HCT116 (cell line): Measurements from ENCODE around the gene GOLPH3L.

Source experiments
- ATF3 ChIP-seq: IDR thresholded peaks from 2 replicates; pipeline ENCODE4 v1.6.1; 2012
- CTCF ChIP-seq, 3 experiments: fragments of 200-600 bp in 1 of 3; sonication (generic) in 1 of 3; IDR thresholded peaks in 2 of 3; conservative IDR thresholded peaks in 1 of 3; 2 replicates each; pipeline ENCODE4 v1.5.1; 2012 to 2017; ENCODE audit warnings: low read depth in 2 of 3, low read length in 2 of 3, antibody characterized with exemption in 1 of 3, borderline replicate concordance in 1 of 3, control low read depth in 1 of 3, mild to moderate bottlenecking in 1 of 3, mixed read lengths in 1 of 3, mixed run types in 1 of 3, moderate library complexity in 1 of 3; ENCODE audit not compliant: insufficient read depth in 1 of 3
- EZH2 ChIP-seq: fragments of 200-600 bp; sonication (generic); IDR thresholded peaks from 2 replicates; pipeline ENCODE4 v1.6.1; 2017; ENCODE audit warnings: antibody characterized with exemption, mixed run types
- EZH2phosphoT487 ChIP-seq: fragments of 200-600 bp; IDR thresholded peaks from 2 replicates; pipeline ENCODE4 v1.6.1; 2018; ENCODE audit warnings: antibody characterized with exemption, borderline replicate concordance
- FOSL1 ChIP-seq: IDR thresholded peaks from 2 replicates; pipeline ENCODE4 v1.6.1; 2012; ENCODE audit warnings: low read depth
- MAX ChIP-seq: IDR thresholded peaks from 2 replicates; pipeline ENCODE4 v1.6.1; 2012
- POLR2A ChIP-seq: IDR thresholded peaks from 2 replicates; pipeline ENCODE4 v1.7.0; 2011; ENCODE audit warnings: borderline replicate concordance; ENCODE audit not compliant: insufficient read depth, insufficient read length; ENCODE audit errors: extremely low read depth
- POLR2AphosphoS5 ChIP-seq: IDR thresholded peaks from 2 replicates; pipeline ENCODE4 v1.6.1; 2011; ENCODE audit warnings: mild to moderate bottlenecking, low read depth, low read length, moderate library complexity
- RAD21 ChIP-seq: IDR thresholded peaks from 2 replicates; pipeline ENCODE4 v1.6.1; 2012; ENCODE audit warnings: low read depth, mild to moderate bottlenecking
- REST ChIP-seq: IDR thresholded peaks from 2 replicates; pipeline ENCODE4 v1.6.1; 2012; ENCODE audit warnings: low read depth
- SP1 ChIP-seq: IDR thresholded peaks from 2 replicates; pipeline ENCODE4 v1.6.1; 2012; ENCODE audit warnings: low read depth
- YY1 ChIP-seq: IDR thresholded peaks from 2 replicates; pipeline ENCODE4 v1.6.1; 2011; ENCODE audit warnings: low read length, low read depth, moderate library complexity, mild to moderate bottlenecking; ENCODE audit not compliant: insufficient replicate concordance; ENCODE audit errors: extremely low read depth
- ZFX ChIP-seq: fragments of 450-650 bp; IDR thresholded peaks from 2 replicates; pipeline ENCODE4 v1.6.1; 2017
- ZNF274 ChIP-seq: fragments of 200-500 bp; sonication (Bioruptor generic); IDR thresholded peaks from 2 replicates; pipeline ENCODE4 v1.6.1; 2014; ENCODE audit warnings: mild to moderate bottlenecking, low read depth, low read length, inconsistent platforms

- TF ChIP-seq CTCF (IDR thresholded peaks at IDR 0.05 in 2 of 3, conservative IDR thresholded peaks at IDR 0.05 in 1 of 3; ENCODE audit: borderline replicate concordance in 1 of 3, insufficient read depth in 1 of 3, low read depth in 2 of 3, low read length in 2 of 3) (no peak), REST (no peak), ZNF274 (no peak), POLR2AphosphoS5 (no peak), RAD21 (no peak), EZH2 (no peak), ATF3 (no peak), EZH2phosphoT487 (no peak), POLR2A (no peak), SP1 (no peak), YY1 (no peak), ZFX (no peak), MAX (no peak), FOSL1 (no peak)
Measured at GRCh38 chr1:150603711-150604110, 93.2 kb downstream of the GOLPH3L start.
